Measurements from ENCODE around the gene PHF8.

- TF ChIP-seq CTCF (IDR thresholded peaks at IDR 0.05), result no peak
- TF ChIP-seq ZFX (IDR thresholded peaks at IDR 0.05; ENCODE audit: borderline replicate concordance), result no peak
Measured at GRCh38 chrX:54067766-54068165, 23.5 kb upstream of the PHF8 start.
